HPDE6-E6E7 (cell line): ENCODE data around the gene ARHGAP31.
"Not testable (repeated sequence)": the region's sequence is repeated elsewhere in the genome, so short reads cannot be mapped to it uniquely, and the experiment has no call there.

Experiments used
- DNase-seq: peaks from one replicate; pipeline ENCODE4 v3.0.0; 2011; ENCODE audit warnings: missing footprints; ENCODE audit errors: extremely low spot score

ARHGAP31 gene, protein sequence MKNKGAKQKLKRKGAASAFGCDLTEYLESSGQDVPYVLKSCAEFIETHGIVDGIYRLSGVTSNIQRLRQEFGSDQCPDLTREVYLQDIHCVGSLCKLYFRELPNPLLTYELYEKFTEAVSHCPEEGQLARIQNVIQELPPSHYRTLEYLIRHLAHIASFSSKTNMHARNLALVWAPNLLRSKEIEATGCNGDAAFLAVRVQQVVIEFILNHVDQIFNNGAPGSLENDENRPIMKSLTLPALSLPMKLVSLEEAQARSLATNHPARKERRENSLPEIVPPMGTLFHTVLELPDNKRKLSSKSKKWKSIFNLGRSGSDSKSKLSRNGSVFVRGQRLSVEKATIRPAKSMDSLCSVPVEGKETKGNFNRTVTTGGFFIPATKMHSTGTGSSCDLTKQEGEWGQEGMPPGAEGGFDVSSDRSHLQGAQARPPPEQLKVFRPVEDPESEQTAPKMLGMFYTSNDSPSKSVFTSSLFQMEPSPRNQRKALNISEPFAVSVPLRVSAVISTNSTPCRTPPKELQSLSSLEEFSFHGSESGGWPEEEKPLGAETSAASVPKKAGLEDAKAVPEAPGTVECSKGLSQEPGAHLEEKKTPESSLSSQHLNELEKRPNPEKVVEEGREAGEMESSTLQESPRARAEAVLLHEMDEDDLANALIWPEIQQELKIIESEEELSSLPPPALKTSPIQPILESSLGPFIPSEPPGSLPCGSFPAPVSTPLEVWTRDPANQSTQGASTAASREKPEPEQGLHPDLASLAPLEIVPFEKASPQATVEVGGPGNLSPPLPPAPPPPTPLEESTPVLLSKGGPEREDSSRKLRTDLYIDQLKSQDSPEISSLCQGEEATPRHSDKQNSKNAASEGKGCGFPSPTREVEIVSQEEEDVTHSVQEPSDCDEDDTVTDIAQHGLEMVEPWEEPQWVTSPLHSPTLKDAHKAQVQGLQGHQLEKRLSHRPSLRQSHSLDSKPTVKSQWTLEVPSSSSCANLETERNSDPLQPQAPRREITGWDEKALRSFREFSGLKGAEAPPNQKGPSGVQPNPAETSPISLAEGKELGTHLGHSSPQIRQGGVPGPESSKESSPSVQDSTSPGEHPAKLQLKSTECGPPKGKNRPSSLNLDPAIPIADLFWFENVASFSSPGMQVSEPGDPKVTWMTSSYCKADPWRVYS (N-terminal part only)

GRCh38 chr3:119293871-119294695 is at the start of gene ARHGAP31:
Gene ARHGAP31, plus strand, starts transcription at chr3:119294383. Its CDS starts 522 bp downstream, at chr3:119294905.
- DNase-seq: no peak

- no peak for DNase-seq
These were observed 48.4 kb upstream of the ARHGAP31 start for GRCh38 chr3:119245778-119246177.

- no peak for DNase-seq
These were observed 39.0 kb upstream of the ARHGAP31 start for GRCh38 chr3:119255214-119255613.

GRCh38 chr3:119257111-119257510 is 37.1 kb upstream of the ARHGAP31 start:
- no peak for DNase-seq

- DNase-seq: no peak
These were observed 36.4 kb upstream of the ARHGAP31 start for GRCh38 chr3:119257654-119258410.

- no peak for DNase-seq
These were observed 35.3 kb upstream of the ARHGAP31 start for GRCh38 chr3:119258915-119259314.

- no peak for DNase-seq
These were observed 34.4 kb upstream of the ARHGAP31 start for GRCh38 chr3:119259821-119260220.

GRCh38 chr3:119261055-119261454 is 33.1 kb upstream of the ARHGAP31 start:
- no peak for DNase-seq

- not testable (repeated sequence) for DNase-seq
These were observed 24.0 kb upstream of the ARHGAP31 start for GRCh38 chr3:119270212-119270611.

GRCh38 chr3:119276680-119277079 is 17.5 kb upstream of the ARHGAP31 start:
- DNase-seq: no peak

DNA sequence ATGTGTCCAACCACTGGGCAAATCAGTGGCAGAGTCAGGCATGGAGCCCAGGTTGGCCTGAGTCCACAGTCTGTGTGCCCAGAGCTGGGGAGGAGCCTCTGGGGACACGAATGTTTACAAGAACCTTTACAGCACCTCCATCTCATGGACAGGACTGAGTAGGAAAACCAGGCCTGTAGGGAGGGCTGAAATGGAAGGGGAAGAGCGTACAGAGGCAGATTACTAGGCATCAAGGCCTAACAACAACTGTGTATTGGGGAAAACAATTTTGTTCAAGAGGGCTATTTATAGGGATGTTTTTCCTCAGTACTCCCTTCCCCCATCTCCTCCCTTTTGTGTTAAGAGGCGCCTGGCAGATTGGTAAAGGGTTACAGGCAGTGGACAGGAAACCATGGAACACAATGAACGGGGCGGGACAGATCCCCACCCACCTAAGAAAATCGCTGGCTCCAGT is 15.1 kb upstream of the ARHGAP31 start:
- no peak for DNase-seq

GRCh38 chr3:119279584-119280243 is 14.5 kb upstream of the ARHGAP31 start:
- no peak for DNase-seq

- DNase-seq: no peak
These were observed 5.3 kb upstream of the ARHGAP31 start for GRCh38 chr3:119288669-119289403.

DNA sequence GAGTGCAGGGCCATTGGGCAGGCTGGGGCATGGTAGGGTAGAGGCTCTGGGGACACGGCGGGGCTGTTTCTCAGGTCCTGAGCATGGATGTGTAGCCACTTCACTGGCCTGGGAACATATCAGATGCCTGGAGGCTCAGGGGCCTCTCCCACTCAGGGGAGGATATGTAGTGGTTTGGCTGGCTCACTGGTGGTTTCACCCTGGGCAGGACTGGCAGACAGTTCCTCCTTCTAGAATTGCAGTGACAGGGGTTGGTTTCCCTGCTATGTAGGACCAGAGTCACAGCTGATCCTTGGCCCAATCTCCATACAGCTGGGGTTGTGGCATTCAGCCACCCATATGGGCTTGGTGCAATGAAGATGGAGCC is 4.8 kb upstream of the ARHGAP31 start:
- no peak for DNase-seq

GRCh38 chr3:119290613-119291012 is 3.6 kb upstream of the ARHGAP31 start:
- no peak for DNase-seq

DNA sequence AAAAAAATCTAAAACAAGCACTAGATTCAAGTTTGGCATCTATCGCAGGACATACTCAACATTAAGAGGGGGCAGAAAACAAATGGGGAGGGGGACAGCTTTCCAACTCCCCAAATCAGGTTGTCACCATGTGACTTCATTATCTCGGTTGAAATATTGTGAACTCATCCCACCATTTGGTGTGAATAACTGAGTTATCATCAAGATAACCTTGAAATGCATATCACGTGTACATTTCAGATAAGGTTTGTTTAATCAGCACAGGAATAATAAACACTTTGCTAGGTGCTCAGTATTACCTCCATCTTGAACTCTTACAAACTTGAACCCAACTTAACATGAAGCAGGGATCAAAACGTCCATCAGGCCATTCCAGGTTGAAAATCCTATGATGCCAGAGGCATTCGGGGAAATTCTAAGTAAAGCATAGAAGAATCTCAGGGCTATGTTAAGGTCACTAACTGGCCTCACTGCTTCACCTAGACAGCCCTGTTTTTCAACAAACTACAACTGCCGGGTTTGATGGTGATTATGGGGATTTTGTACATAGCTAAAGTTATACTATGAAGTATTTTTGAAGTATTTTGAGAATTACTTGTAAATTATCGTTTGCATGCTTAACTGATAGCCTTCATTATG is 3.0 kb upstream of the ARHGAP31 start:
- no peak for DNase-seq

DNA sequence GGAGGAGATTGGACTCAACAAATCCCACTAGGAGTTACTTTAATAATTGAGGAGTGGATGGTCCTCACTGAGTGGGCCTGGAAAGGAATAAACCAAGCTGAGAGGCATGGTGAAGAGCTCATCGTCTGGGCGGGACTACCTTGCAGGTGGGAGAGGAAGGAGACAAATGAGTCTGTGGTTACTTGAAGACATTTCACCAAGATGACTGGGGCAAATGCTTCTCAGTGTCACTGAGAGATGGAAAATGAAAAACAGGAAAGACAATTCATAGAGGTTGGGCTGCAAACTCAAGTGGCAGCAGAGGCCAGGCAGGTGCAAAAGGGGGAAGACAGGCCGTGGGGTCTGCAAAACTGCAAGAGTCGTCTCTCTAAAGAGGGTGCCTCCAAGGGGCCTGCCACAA is 1.5 kb upstream of the ARHGAP31 start:
- DNase-seq: no peak

- DNase-seq: no peak
These were observed 895 bp upstream of the ARHGAP31 start for GRCh38 chr3:119293105-119293870.
